Mucosa of rectum (tissue), 2 donors: ENCODE data around the gene SAYSD1.

Source experiments
- H3K27ac ChIP-seq, 2 donors: one replicate each; pipeline ENCODE4 v1.7.0; 2013; ENCODE audit warnings: inconsistent platforms in 2 of 2, low read depth in 2 of 2, low read length in 2 of 2
- H3K27me3 ChIP-seq, 2 donors: one replicate each; pipeline ENCODE4 v1.7.0; 2013; ENCODE audit warnings: low read length in 2 of 2; ENCODE audit not compliant: control insufficient read depth in 2 of 2, insufficient read depth in 2 of 2
- H3K36me3 ChIP-seq, 2 donors: one replicate each; pipeline ENCODE4 v1.7.0; 2013; ENCODE audit warnings: low read length in 2 of 2; ENCODE audit not compliant: control insufficient read depth in 2 of 2, insufficient read depth in 2 of 2
- H3K4me1 ChIP-seq, 2 donors: one replicate each; pipeline ENCODE4 v1.7.0; 2013; ENCODE audit warnings: low read length in 2 of 2, mild to moderate bottlenecking in 1 of 2; ENCODE audit not compliant: control insufficient read depth in 2 of 2, insufficient read depth in 2 of 2
- H3K4me3 ChIP-seq, 2 donors: one replicate each; pipeline ENCODE4 v1.7.0; 2013; ENCODE audit warnings: low read length in 2 of 2
- H3K9ac ChIP-seq, 2 donors: one replicate each; pipeline ENCODE4 v1.7.0; 2013; ENCODE audit warnings: low read length in 2 of 2, low read depth in 1 of 2, mild to moderate bottlenecking in 1 of 2
- H3K9me3 ChIP-seq, 2 donors: one replicate each; pipeline ENCODE4 v1.7.0; 2013; ENCODE audit warnings: low read length in 2 of 2; ENCODE audit not compliant: control insufficient read depth in 2 of 2
- donor health status: healthy.
- donor health status: Normal muscosa, but diverticular disease.

SAYSD1 gene

DNA sequence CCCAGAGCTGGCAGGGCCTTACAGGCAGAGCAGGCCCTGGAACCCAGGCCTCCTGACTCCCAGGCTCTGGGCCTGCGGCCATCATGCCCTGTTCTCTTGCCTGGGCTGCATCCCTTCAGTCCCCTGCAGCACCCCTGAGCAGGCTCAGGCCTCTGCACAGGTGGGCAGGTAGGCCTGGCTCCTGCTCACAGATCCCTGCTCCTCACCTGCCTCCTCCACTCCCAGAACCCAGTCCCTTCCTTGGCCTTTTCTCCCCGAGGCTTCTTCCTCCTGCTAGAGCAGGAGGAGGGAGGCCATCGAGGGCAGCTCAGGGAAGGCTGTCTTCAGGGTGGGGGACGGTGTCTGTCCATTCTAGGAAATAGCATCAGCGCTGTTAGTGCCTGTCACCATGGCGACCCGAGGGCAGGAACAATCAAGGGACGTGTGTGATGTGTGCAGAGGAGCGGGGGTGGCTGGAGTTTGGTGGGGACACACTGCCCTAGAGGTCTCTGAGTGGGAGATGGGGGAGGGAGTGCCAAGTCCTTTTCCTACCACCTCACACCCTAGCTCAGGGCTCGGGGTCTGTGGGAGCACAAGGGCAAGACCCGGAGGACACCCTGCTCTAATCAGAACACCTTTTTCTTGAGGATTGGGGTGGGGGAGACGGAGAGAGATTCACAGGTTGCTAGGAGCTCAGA, 39.8 kb downstream of the SAYSD1 start:
- no peaks in the 10 kb centered on the region for H3K9me3 ChIP-seq
- H3K27me3 ChIP-seq = peaks cover 0 to 4% of the 10 kb centered on the region in 2 donors
- H3K9ac ChIP-seq = no peak overlapping the region
- no peaks in the 10 kb centered on the region for H3K36me3 ChIP-seq
- no peak overlapping the region for H3K4me3 ChIP-seq
- H3K4me1 ChIP-seq = no peaks in the 10 kb centered on the region
- H3K27ac ChIP-seq = no peak overlapping the region

DNA sequence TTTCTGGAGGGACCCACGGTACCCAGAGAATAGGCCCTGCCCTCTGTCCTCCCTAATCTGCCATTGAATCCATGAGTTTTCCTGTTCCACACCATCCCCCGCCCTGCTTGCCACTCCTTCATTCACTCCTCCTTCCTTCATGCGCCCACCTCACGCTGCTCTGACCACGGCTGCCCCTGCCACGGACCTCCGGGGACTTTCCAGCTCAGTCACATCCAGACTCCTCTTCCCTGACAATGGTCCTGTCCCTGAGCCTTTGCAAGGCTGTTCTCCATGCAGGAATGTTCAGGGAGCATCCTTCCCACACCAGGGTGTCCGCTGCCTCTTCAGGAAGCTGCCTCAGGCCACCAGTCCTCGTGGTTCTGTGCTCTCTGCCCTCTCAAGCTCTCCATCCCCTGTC, 40.5 kb downstream of the SAYSD1 start:
- no peak overlapping the region for H3K4me3 ChIP-seq
- no peaks in the 10 kb centered on the region for H3K36me3 ChIP-seq
- no peak overlapping the region for H3K27ac ChIP-seq
- H3K4me1 ChIP-seq = no peaks in the 10 kb centered on the region
- no peaks in the 10 kb centered on the region for H3K9me3 ChIP-seq
- H3K27me3 ChIP-seq = peaks cover 0 to 4% of the 10 kb centered on the region in 2 donors
- H3K9ac ChIP-seq = no peak overlapping the region

DNA sequence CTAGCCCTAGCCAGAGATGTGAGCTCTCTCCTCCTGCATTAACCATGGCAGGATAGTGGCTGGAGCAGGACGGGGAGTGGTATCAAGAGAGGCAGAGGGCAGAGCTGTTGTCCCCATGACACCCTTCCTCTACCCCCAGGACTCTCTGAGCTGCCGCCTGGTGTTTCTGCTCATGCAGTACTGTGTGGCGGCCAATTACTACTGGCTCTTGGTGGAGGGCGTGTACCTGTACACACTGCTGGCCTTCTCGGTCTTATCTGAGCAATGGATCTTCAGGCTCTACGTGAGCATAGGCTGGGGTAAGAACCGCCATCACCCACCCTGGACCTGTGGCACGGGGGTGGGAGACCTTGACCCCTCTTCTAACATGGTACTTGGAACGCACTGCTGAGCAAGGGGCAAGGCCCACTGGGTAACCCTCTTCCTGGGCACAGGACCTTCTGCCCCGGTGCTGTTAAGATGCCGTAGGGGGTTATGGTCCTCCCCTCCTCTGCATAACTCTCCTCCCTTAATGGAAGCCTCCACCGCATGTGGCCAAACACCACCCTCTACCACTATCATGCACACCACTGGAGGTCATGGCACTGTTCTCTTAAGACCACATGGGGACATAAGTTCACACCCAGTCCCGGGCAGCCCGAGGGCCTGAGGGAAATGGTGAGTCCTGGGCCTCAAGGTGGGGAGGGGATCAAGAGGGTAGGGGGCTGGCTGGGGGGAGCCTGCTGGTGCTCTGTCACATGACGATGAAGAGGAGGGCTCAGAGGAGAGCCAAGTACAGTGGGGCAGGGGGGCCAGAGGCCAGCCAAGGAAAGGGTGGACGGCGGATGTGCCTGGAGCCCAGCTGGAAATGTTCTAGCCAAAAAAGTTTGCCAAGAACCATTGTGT, 41.3 kb downstream of the SAYSD1 start:
- no peaks in the 10 kb centered on the region for H3K9me3 ChIP-seq
- H3K27ac ChIP-seq = no peak overlapping the region
- H3K9ac ChIP-seq = no peak overlapping the region
- H3K4me1 ChIP-seq = no peaks in the 10 kb centered on the region
- no peaks in the 10 kb centered on the region for H3K36me3 ChIP-seq
- H3K27me3 ChIP-seq = peaks cover 0 to 4% of the 10 kb centered on the region in 2 donors
- no peak overlapping the region for H3K4me3 ChIP-seq

DNA sequence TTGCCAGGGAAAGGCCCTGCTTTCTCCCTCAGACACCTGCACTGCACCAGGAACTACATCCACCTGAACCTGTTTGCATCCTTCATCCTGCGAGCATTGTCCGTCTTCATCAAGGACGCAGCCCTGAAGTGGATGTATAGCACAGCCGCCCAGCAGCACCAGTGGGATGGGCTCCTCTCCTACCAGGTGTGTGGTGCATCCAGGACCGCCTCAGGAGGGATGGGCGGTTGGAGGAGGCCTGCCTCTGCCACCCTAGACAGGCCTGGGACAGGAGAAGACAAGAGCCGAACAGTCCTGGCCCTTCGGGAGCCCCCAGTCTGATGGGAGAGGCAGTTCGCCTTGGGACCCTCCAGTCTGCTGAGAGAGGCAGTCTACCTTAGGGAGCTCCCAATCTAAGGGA, 42.2 kb downstream of the SAYSD1 start:
- Histone ChIP-seq H3K4me3 (no peak overlapping the region), H3K36me3 (no peaks in the 10 kb centered on the region), H3K4me1 (no peaks in the 10 kb centered on the region), H3K9me3 (no peaks in the 10 kb centered on the region), H3K9ac (no peak overlapping the region), H3K27me3 (peaks cover 0 to 4% of the 10 kb centered on the region in 2 donors), H3K27ac (no peak overlapping the region)

DNA sequence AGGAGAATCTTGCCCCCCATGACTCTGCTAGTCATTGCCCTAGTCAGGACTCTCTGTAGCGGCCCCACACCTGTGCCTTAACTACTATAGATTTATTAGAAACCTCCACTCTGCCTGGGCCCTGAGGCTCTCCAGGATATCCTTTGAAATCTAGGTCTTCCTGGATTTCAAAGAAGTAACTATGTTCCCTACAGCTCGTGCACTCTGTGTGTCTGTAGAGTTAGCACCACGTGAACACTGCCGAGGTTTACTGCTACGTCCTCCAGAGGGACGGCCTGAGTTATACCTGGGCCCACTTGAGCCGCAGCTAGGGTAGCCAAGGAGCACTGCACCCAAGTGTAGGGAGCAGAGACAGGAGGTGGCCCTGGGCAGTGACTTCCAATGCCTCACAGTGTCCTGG, 46.6 kb downstream of the SAYSD1 start:
- H3K36me3 ChIP-seq = no peaks in the 10 kb centered on the region
- H3K4me3 ChIP-seq = no peak overlapping the region
- no peaks in the 10 kb centered on the region for H3K4me1 ChIP-seq
- no peak overlapping the region for H3K27ac ChIP-seq
- H3K9me3 ChIP-seq = no peaks in the 10 kb centered on the region
- peaks cover 3 to 4% of the 10 kb centered on the region in 2 donors for H3K27me3 ChIP-seq
- H3K9ac ChIP-seq = no peak overlapping the region

DNA sequence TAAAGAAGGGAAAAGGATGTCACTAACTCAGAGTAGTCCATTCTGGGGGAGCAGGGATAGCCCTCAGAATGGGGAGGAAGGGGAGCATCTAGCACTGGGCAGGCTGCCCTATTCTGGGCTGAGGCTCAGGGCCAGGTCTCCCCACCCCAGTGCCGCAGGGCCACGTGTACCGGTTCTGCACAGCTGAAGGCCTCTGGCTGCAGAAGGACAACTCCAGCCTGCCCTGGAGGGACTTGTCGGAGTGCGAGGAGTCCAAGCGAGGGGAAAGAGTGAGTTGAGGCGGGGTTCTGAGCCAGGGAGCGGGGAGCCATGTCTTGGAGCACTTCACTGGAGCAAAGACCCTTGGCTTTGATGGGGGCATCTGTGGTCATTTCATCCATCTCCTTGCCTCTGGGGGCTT, 49.4 kb downstream of the SAYSD1 start:
- H3K27me3 ChIP-seq = peaks cover 3 to 9% of the 10 kb centered on the region in 2 donors
- no peaks in the 10 kb centered on the region for H3K4me1 ChIP-seq
- H3K4me3 ChIP-seq = no peak overlapping the region
- H3K36me3 ChIP-seq = no peaks in the 10 kb centered on the region
- H3K9me3 ChIP-seq = no peaks in the 10 kb centered on the region
- H3K27ac ChIP-seq = no peak overlapping the region
- H3K9ac ChIP-seq = no peak overlapping the region

DNA sequence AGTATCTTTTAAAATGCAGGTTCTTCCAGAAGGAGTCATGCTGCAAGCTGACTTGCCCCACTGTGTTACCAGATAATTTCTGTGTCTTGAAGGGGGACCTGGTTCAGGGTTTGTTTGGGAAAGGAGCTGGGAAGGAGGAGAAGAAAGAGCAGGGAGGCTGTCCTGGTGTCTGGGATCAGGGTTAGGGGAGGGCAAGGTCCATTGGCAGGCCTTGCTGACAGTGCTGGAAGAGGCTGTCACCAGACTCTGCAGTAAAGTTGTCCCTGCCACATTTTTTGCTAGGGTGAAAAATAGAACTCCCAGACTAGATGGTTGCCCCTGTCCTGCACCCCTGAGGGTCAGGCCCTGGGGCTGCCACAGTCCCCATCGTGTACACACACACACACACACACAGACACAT, 51.5 kb downstream of the SAYSD1 start:
- Histone ChIP-seq H3K4me3 (no peak overlapping the region), H3K36me3 (no peaks in the 10 kb centered on the region), H3K9ac (no peak overlapping the region), H3K27me3 (peaks cover 3 to 16% of the 10 kb centered on the region in 2 donors), H3K4me1 (no peaks in the 10 kb centered on the region), H3K27ac (no peak overlapping the region), H3K9me3 (no peaks in the 10 kb centered on the region)

DNA sequence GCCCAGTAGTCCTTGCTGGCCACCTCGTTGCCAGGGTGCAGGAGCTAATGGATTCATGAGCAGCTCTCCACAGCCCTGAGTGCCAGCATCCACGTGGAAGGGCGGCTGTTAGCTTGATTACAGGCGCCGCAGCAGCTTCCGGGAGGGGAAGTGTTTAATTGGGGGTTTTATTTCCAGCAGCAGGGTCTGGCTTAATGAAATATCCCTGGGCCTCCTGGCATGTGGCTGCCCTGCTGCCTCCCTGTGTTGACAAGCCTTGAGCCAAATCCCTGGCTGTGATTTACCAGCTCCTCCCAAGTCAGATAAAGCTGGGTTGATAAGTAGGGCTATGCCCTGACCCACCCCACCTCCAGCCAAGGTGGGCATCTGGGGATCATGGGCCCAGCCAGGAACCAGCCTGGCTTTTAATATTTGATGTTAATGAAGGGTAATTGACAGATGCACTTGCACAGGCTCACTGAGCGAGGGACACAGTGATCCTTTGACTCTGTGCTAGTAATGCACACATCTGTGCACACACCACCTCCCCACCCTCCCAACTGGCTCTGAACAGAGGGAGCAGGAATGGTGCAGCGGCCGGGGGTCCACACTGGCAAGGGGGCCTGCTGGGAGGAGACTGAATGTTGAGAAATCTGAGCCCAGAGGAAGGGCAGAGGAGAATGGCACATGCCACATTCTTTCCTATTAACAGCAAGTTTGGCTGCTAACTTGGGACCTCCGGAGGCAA, 52.8 kb downstream of the SAYSD1 start:
- Histone ChIP-seq H3K27ac (no peak overlapping the region), H3K9ac (no peak overlapping the region), H3K4me3 (no peak overlapping the region), H3K36me3 (no peaks in the 10 kb centered on the region), H3K27me3 (peaks cover 3 to 16% of the 10 kb centered on the region in 2 donors), H3K9me3 (no peaks in the 10 kb centered on the region), H3K4me1 (no peaks in the 10 kb centered on the region)

DNA sequence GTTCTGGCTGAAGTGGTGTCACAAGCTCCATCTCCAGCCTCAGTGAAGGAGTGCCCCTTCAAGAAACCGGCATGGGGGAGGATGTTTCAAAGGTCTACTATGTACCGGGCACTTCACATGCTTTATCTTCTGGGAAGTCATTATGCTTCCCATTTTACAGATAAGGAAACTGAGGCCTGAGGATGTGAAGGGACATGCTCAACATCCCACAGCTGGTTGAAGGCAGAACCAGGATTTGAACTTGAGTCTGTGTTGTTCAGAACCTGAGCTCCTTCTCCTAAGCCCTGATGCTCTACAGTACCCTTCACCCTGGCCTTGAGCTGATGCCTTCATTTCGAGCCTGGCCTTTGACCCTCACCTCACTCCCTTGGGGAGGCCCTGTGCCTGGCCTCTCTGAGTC, 53.4 kb downstream of the SAYSD1 start:
- Histone ChIP-seq H3K4me3 (no peak overlapping the region), H3K4me1 (no peaks in the 10 kb centered on the region), H3K36me3 (no peaks in the 10 kb centered on the region), H3K27ac (no peak overlapping the region), H3K9me3 (no peaks in the 10 kb centered on the region), H3K9ac (no peak overlapping the region), H3K27me3 (peaks cover 3 to 16% of the 10 kb centered on the region in 2 donors)

DNA sequence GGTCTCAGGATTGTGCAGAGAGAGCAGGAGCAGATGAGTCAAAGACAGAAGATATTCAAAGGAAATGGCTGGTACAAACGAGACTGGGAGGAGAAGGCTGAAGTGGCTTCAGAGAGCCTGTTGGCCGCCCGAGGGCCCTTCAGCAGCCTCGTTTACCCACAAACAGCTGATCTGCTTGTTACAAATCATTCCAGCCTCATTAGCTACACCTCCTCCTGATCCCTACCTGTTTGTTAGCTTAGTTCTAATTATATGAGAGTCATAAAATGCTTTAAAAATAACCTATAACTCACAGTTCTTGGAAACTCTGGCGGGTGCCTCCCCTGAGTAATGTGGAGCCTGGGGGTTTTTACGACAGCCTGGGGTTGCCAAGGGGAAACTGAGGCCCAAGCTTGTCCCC, 53.8 kb downstream of the SAYSD1 start:
- Histone ChIP-seq H3K4me1 (no peaks in the 10 kb centered on the region), H3K4me3 (no peak overlapping the region), H3K27me3 (peaks cover under 1 to 16% of the 10 kb centered on the region in 2 donors), H3K9ac (no peak overlapping the region), H3K9me3 (no peaks in the 10 kb centered on the region), H3K36me3 (no peaks in the 10 kb centered on the region), H3K27ac (no peak overlapping the region)
